ENCODE measurements around the gene SMC6.
A peak's percentile ranks its signal among the peaks of the same experiment; 100 is the strongest.

Gene SMC6

DNA sequence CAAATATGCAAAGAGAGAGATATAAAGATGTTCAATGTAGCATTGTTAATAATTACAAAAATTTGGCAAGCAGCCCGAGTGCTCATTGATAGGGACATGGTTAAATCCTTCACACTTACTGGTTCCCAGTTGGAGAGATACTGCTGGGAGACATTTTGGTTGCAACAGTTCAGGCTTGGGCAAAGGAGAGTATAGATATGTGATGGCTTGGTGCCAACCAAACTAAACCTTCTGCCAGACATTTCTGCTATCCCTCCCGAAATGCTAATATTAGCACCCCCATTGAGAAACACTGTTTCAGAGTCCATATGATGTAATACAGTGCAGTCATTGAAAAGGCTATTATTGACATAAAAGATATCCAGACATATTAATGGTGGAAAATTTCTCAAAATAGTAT is 11.8 kb upstream of the SMC6 start:
- DNase-seq (ENCODE audit: low read depth): no peak

- DNase-seq (ENCODE audit: low read depth): no peak
Observed at GRCh38 chr2:17763641-17764333, 10.2 kb upstream of the SMC6 start.

DNA sequence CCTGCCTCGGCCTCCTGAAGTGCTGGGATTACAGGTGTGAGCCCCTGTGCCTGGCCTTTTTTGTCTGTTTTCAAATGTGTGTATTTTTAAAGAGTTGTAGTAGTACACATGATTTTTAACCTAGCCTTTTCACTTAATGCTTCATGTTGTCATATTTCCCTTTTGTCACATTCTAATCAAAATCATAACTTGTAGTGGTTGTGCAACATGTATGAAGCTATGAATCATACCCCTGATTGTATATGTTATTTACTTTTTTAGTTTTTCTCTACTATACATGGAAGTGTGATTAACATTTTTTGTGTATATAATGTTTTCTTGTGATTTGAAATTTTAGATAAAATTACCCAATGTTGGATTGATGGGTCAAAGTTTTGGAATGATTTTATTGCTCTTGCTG is 8.8 kb upstream of the SMC6 start:
- no peak for DNase-seq (ENCODE audit: low read depth)

DNA sequence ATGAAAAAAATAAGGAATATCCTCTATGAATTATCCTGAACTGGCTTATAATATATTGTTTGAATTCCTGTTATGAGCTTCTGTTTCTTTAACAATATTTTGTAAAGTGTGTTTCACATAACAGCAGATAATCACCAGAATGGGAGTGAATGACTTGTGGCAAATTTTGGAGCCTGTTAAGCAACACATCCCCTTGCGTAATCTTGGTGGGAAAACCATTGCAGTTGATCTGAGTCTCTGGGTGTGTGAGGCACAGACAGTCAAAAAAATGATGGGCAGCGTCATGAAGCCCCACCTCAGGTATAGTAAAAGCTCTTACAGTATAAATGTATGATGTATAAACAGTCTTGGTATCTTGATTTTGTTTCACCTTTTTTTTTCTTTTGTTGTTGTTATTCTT is 6.2 kb upstream of the SMC6 start:
- DNase-seq (ENCODE audit: low read depth): no peak

DNA sequence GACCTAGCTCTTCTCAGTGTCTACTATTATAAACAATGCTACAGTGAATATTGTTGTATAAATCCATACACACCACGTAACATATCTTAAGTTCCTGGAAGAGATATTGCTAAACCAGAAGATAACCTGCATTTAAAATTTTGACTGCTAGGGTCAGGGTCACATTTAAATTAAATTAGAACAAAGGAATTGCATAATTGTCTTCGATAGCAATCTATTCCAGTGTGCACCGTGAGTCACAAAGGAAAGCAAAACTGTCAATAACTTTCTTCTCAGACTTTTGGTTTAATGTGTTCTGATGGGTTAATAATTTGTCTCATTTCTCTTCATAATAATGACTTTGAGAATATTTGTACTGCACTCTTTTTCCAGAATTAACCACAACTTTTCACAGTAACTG is 4.5 kb upstream of the SMC6 start:
- no peak for DNase-seq (ENCODE audit: low read depth)

DNA sequence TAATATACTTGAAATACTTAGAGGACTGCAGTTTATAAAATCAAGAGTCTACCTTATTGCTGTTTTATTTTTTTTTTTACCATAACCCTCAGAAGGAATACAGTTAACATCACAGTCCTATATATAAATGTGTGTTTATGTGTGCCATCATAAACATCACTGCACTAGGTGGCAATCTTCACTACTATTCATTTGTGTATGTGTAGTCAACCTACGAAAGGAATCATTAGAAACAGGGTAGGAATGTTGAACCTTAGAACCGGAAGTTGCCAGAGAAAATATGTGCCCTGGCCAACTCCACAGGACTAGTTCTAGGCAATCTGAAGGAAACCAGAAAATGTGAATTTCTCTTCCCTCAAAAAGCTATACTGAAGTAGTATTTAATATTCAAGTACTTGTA is 3.7 kb upstream of the SMC6 start:
- peak; percentile 63 for DNase-seq (ENCODE audit: low read depth)

DNA sequence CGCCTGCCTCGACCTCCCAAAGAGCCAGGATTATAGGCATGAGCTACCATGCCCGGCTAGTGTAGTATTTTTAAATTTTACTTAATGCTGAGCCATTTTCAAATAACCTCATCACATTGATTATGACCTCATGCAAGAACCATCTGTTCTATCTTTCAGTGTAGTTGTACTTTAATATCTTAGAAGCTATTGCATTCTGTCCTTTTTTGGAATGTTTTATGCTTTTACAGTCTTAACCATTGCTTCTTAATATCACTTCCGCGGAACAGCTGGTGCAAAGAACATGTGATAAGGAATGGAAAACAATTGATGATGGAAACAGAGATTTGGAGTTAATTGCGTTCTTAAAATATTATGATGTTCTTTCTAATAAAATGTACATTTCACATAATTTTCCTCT is 3.1 kb upstream of the SMC6 start:
- DNase-seq (ENCODE audit: low read depth): peak; percentile 39

DNA sequence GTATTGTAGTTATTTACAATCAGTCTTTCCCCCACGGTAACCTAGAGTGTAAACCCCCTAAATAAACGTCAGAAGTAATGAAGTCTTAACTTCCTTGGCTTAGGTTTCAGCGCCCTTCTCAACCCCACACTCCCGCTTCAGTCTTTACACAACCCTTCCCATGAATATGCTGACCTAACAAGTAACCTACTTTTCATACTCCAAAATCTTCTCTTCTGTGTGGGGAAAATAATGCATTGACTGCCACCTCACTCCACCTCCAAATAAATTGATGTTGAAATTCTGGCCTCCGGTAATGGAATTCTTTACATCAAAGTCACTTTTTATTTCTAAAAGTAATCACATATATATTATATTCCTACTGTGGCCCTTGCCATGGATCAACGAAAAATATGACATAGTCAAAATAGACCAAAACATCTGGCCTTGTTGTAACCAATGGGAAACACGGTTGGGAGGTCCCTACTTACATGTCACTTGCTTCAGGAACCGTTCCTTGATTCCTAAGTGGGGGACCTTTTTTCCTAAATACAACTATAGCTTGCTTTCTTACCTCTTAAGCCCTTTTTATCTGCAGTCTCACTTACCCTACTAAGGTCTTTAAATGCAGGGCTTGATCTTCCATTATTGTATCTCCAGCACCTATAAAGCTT is 1.3 kb upstream of the SMC6 start:
- peak; percentile 35 for DNase-seq (ENCODE audit: low read depth)

DNA sequence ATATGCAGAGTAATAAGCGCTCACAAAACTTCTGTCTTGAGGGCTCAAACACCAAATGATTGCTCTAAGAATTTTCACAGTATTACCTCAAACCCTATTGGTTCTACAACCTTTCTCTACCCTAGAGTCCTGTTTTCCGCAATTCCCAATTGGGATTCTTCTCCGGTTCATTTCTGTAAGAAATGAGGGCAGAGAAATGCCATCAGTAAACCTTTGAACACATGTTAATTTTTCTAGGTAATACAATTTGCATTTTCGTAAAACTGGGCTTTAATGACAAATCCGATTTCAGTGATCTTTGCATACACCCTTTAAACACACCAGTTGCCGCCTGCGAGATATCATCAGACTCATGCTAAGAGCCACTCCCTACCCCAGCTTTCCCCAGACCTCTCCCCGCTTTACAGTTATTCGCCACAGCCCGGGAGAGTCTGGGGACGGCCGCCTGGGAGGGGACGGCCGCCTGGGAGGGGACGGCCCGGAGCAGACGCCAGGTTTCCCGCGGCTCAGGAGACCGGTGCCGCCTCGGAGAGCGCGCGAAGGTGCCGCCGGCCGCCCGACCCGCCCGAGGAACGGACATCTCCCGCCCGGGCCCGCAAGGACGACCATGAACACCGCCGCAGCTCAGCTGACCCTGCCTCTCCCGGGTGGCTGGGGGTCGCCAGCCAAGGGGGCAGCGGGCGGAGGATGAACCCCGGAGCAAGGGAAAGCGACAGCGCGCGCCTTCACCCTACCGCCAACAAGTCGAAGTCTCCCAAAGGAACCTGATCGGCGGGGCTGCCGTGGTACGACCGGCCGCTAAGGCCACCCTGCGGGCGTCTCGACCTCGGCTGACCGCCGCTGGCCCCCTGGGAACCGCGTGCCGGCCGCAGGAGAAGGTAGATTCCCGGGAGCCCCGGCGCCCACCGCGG is 463 bp downstream of the SMC6 start:
- DNase-seq (ENCODE audit: low read depth): peak; percentile 72

DNA sequence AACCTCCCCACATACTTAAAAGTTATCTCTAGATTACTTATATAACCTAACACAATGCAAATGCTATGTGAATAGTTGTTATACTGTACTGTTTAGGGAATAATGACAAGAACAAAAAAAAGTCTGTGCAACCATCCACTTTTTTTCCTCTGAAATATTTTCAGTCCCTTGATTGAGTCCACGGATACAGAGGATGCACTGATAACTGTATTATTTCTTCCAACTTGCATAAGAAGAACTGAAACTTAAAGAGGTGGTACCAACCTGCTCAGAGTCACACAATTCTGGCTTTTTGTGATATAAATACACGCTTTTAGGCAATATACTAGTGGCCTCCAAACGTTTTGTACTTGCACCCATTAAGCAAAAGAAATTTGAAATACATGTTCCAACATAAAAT is 1.4 kb downstream of the SMC6 start:
- no peak for DNase-seq (ENCODE audit: low read depth)

GRCh38 chr2:17749753-17750438 is 3.7 kb downstream of the SMC6 start:
- DNase-seq (ENCODE audit: low read depth): no peak

DNA sequence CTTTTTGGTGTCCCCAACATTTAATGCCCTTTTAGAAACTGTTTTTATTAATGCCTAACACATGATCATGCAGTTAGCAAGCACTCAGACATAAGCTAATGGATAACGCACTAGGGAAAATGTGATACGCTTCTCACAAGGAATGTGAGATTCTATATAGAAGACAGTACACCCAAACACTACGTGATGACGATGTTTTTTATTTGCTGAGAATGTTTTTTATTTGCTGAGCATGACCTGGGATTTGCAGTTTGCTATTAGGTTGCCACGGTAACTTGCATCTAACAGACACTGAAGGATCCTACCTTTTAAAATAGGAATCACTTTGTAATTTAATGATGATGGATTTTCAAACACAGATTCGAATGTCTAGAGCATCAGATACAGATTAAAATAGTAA is 4.9 kb downstream of the SMC6 start:
- DNase-seq (ENCODE audit: low read depth): no peak

- DNase-seq (ENCODE audit: low read depth): peak; percentile 69
Observed at GRCh38 chr2:17747684-17748452, 5.7 kb downstream of the SMC6 start.

- no peak for DNase-seq (ENCODE audit: low read depth)
Observed at GRCh38 chr2:17740203-17740602, 13.4 kb downstream of the SMC6 start.

GRCh38 chr2:17736989-17737388 is 16.6 kb downstream of the SMC6 start:
- DNase-seq (ENCODE audit: low read depth): peak; percentile 72

- no peak for DNase-seq (ENCODE audit: low read depth)
Observed at GRCh38 chr2:17735864-17736263, 17.7 kb downstream of the SMC6 start.

- DNase-seq (ENCODE audit: low read depth): no peak
Observed at GRCh38 chr2:17733599-17733998, 20.0 kb downstream of the SMC6 start.

DNA sequence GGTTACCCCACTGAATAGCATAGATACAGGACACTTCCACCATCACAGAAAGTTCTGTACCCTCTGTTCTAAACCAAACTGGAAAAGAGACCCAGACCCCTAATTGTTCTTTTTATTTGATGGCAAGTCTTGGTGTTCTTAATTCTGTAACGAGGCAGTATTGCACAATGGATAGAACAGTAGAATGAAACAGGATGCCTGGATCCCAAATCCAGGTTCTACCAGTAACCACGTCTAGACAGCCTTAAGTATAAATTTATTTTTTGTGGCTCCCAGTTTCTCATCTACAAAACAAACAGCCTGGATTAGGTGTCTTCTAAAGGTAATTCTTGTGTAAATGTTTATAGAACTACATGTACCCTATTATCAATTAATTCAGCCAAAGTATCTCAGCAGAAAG is 23.7 kb downstream of the SMC6 start:
- no peak for DNase-seq (ENCODE audit: low read depth)

DNA sequence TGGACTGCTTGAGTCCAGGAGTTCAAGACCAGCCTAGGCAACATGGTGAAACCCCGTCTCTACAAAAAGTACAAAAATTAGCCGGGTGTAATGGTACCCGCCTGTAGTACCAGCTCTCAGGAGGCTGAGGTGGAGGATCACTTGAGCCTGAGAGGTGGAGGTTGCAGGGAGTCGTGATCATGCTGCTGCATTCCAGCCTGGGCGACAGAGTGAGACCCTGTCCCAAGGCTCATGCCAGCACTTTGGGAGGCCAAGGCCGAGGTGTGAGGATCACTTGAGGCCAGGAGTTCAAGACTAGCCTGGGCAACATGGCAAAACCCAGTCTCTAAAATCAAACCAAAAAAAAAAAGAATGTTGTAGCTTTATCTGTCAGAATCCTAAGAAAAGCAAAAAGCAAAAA is 25.4 kb downstream of the SMC6 start:
- no peak for DNase-seq (ENCODE audit: low read depth)

GRCh38 chr2:17719562-17720371 is 33.8 kb downstream of the SMC6 start:
- DNase-seq (ENCODE audit: low read depth): peak; percentile 40

GRCh38 chr2:17718689-17719088 is 34.9 kb downstream of the SMC6 start:
- DNase-seq (ENCODE audit: low read depth): no peak
